ENCODE data around the gene TLE1. TPM values are rescaled to one million over a fixed set of nuclear protein-coding genes. Genes with fewer than 3 reads are reported as not detected.

Gene TLE1
- total RNA-seq, 1 experiment from 2014 or later: 79.3 TPM

- WGBS (ENCODE audit: extremely low coverage, insufficient read length, low lambda C conversion rate): no CpG with 5 or more reads among the region's 5 CpGs
- H2BK15ac ChIP-seq (ENCODE audit: low read depth, low read length): no peak overlapping the region
- H3K79me1 ChIP-seq (ENCODE audit: insufficient read depth, low read depth, low read length, poor library complexity, severe bottlenecking): peaks cover 4% of the 10 kb centered on the region
- H3K9ac ChIP-seq (ENCODE audit: extremely low read depth, insufficient read length, low read length): no peak overlapping the region
- H3K4me1 ChIP-seq (ENCODE audit: insufficient read depth, low read length): peaks cover 11% of the 10 kb centered on the region; the same call in 1 of the 2 replicates
- no peak for DNase-seq
- H2AFZ ChIP-seq (ENCODE audit: low read length): no peak overlapping the region
- H3K27me3 ChIP-seq (ENCODE audit: insufficient read depth, low read length): no peaks in the 10 kb centered on the region
- H3K27me3 Mint-ChIP-seq (ENCODE audit: low read depth): no peaks in the 10 kb centered on the region
- H3T11ph ChIP-seq (ENCODE audit: low read length): no peak overlapping the region
- H3K36me3 Mint-ChIP-seq (ENCODE audit: insufficient read depth in 1 of 3, low read depth in 3 of 3): peaks cover 22 to 52% (median 49%) of the 10 kb centered on the region in 3 experiments; a peak in 6 of 7 replicates
- no peak overlapping the region for H2BK120ac ChIP-seq (ENCODE audit: low read depth, low read length, poor library complexity, severe bottlenecking)
- H3K79me2 ChIP-seq (ENCODE audit: insufficient read depth, low read length): peaks cover 30% of the 10 kb centered on the region
- no peak overlapping the region for H2BK12ac ChIP-seq (ENCODE audit: insufficient read length, low read depth, low read length)
- H3K4me3 Mint-ChIP-seq: no peak overlapping the region
- no peak overlapping the region for H3K14ac ChIP-seq (ENCODE audit: insufficient read depth, low read length)
- H3K27ac Mint-ChIP-seq: peak overlapping the region in 2 of 3 experiments; percentile 43 to 81; a peak in 3 of 7 replicates
- H3K4me1 Mint-ChIP-seq: peaks cover 45 to 57% of the 10 kb centered on the region in 2 experiments
- no peak overlapping the region for H2BK20ac ChIP-seq (ENCODE audit: low read depth, low read length, poor library complexity, severe bottlenecking)
- H4K5ac ChIP-seq (ENCODE audit: insufficient read length, low read depth, low read length): no peak overlapping the region
- H2AK5ac ChIP-seq (ENCODE audit: insufficient read length, low read length): no peak overlapping the region
- H4K8ac ChIP-seq (replicated peaks; ENCODE audit: insufficient read length, low read depth, low read length): no peak overlapping the region
- H3K18ac ChIP-seq (ENCODE audit: insufficient read length, low read depth, low read length): no peak overlapping the region
- no peaks in the 10 kb centered on the region for H3K23me2 ChIP-seq (ENCODE audit: insufficient read length, low read depth, low read length, poor library complexity, severe bottlenecking)
- H4K20me1 ChIP-seq (ENCODE audit: control insufficient read depth, insufficient read depth, insufficient read length): no peaks in the 10 kb centered on the region
- H3K56ac ChIP-seq (ENCODE audit: insufficient read length, low read depth, low read length): no peak overlapping the region
- TF ChIP-seq, protein P1, sequence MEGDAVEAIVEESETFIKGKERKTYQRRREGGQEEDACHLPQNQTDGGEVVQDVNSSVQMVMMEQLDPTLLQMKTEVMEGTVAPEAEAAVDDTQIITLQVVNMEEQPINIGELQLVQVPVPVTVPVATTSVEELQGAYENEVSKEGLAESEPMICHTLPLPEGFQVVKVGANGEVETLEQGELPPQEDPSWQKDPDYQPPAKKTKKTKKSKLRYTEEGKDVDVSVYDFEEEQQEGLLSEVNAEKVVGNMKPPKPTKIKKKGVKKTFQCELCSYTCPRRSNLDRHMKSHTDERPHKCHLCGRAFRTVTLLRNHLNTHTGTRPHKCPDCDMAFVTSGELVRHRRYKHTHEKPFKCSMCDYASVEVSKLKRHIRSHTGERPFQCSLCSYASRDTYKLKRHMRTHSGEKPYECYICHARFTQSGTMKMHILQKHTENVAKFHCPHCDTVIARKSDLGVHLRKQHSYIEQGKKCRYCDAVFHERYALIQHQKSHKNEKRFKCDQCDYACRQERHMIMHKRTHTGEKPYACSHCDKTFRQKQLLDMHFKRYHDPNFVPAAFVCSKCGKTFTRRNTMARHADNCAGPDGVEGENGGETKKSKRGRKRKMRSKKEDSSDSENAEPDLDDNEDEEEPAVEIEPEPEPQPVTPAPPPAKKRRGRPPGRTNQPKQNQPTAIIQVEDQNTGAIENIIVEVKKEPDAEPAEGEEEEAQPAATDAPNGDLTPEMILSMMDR (conservative IDR thresholded peaks at IDR 0.05): no peak
- no peaks in the 10 kb centered on the region for H3K9me3 ChIP-seq (ENCODE audit: control insufficient read depth, low read depth, low read length)
- no peaks in the 10 kb centered on the region for H3K9me3 Mint-ChIP-seq
- H2BK5ac ChIP-seq (ENCODE audit: insufficient read length, low read length): no peak overlapping the region
- no peak overlapping the region for H3K4ac ChIP-seq (ENCODE audit: low read depth, low read length)
- no peak overlapping the region for H4K91ac ChIP-seq (ENCODE audit: insufficient read length, low read depth, low read length)
- H3K23ac ChIP-seq (ENCODE audit: insufficient read length, low read depth, low read length): no peak overlapping the region
- no peak overlapping the region for H3K4me2 ChIP-seq (ENCODE audit: insufficient read depth, insufficient read length, low read length)
- H3K27ac ChIP-seq (ENCODE audit: insufficient read length, low read depth, low read length): no peak overlapping the region
These were observed 20.2 kb downstream of the TLE1 start for GRCh38 chr9:81669041-81669651.
